Central memory CD8-positive, alpha-beta T cell (primary cell): ENCODE data around the gene ADTRP.

Source experiments
- ATAC-seq: fragments of 150-1000 bp; cut with Tn5 transposase; replicated peaks from 2 replicates; pipeline ENCODE4 v1.10.0; 2022; ENCODE audit warnings: mild to moderate bottlenecking, moderate FRiP score, moderate number of reproducible peaks; ENCODE audit not compliant: poor library complexity, severe bottlenecking; ENCODE audit errors: extremely low read depth
- DNase-seq, 2 donors: peaks; one replicate each; pipeline ENCODE4 v3.0.0; 2021; ENCODE audit warnings: low spot score in 2 of 2
- H3K27ac Mint-ChIP-seq: one replicate; pipeline ENCODE4 v1.8.0; 2022; ENCODE audit warnings: low read depth, mild to moderate bottlenecking, moderate library complexity, mixed read lengths
- H3K27me3 Mint-ChIP-seq: one replicate; pipeline ENCODE4 v1.8.0; 2022; ENCODE audit warnings: mixed read lengths
- H3K36me3 Mint-ChIP-seq: one replicate; pipeline ENCODE4 v1.8.0; 2022; ENCODE audit warnings: mild to moderate bottlenecking, moderate library complexity, mixed read lengths; ENCODE audit not compliant: insufficient read depth
- H3K4me1 Mint-ChIP-seq: one replicate; pipeline ENCODE4 v1.8.0; 2022; ENCODE audit warnings: mixed read lengths
- H3K4me3 Mint-ChIP-seq: one replicate; pipeline ENCODE4 v1.8.0; 2022; ENCODE audit warnings: mild to moderate bottlenecking, moderate library complexity, mixed read lengths
- H3K9me3 Mint-ChIP-seq: one replicate; pipeline ENCODE4 v1.8.0; 2022; ENCODE audit warnings: mixed read lengths

Gene ADTRP

GRCh38 chr6:11718463-11718862, 60.1 kb downstream of the ADTRP start:
- Mint-ChIP-seq H3K4me1 (no peaks in the 10 kb centered on the region), H3K36me3 (no peaks in the 10 kb centered on the region), H3K27me3 (peaks cover 7% of the 10 kb centered on the region), H3K27ac (no peak overlapping the region), H3K9me3 (no peaks in the 10 kb centered on the region), H3K4me3 (no peak overlapping the region)
- ATAC-seq (no peak), DNase-seq (no peak)

GRCh38 chr6:11718031-11718430, 60.6 kb downstream of the ADTRP start:
- Mint-ChIP-seq H3K4me1 (no peaks in the 10 kb centered on the region), H3K27me3 (peaks cover 3% of the 10 kb centered on the region), H3K36me3 (no peaks in the 10 kb centered on the region), H3K27ac (no peak overlapping the region), H3K9me3 (no peaks in the 10 kb centered on the region), H3K4me3 (no peak overlapping the region)
- ATAC-seq (no peak), DNase-seq (no peak)

GRCh38 chr6:11714798-11715285, 63.8 kb downstream of the ADTRP start:
- Mint-ChIP-seq H3K4me1 (peaks cover 10% of the 10 kb centered on the region), H3K36me3 (no peaks in the 10 kb centered on the region), H3K27me3 (peaks cover 25% of the 10 kb centered on the region), H3K27ac (no peak overlapping the region), H3K4me3 (no peak overlapping the region), H3K9me3 (no peaks in the 10 kb centered on the region)
- DNase-seq (no peak), ATAC-seq (no peak)

GRCh38 chr6:11714116-11714797, 64.3 kb downstream of the ADTRP start:
- no peaks in the 10 kb centered on the region for H3K9me3 Mint-ChIP-seq
- no peaks in the 10 kb centered on the region for H3K36me3 Mint-ChIP-seq
- DNase-seq: no peak
- ATAC-seq: peak; percentile 48
- no peak overlapping the region for H3K4me3 Mint-ChIP-seq
- H3K27ac Mint-ChIP-seq: no peak overlapping the region
- H3K4me1 Mint-ChIP-seq: peaks cover 10% of the 10 kb centered on the region
- H3K27me3 Mint-ChIP-seq: peaks cover 25% of the 10 kb centered on the region

GRCh38 chr6:11712760-11713159, 65.8 kb downstream of the ADTRP start:
- peaks cover 25% of the 10 kb centered on the region for H3K27me3 Mint-ChIP-seq
- no peak overlapping the region for H3K27ac Mint-ChIP-seq
- no peaks in the 10 kb centered on the region for H3K36me3 Mint-ChIP-seq
- H3K4me1 Mint-ChIP-seq: peaks cover 10% of the 10 kb centered on the region
- DNase-seq (no peak), ATAC-seq (no peak)
- no peaks in the 10 kb centered on the region for H3K9me3 Mint-ChIP-seq
- H3K4me3 Mint-ChIP-seq: no peak overlapping the region

- Mint-ChIP-seq H3K4me3 (no peak overlapping the region), H3K36me3 (no peaks in the 10 kb centered on the region), H3K9me3 (no peaks in the 10 kb centered on the region), H3K27ac (no peak overlapping the region), H3K4me1 (peaks cover 10% of the 10 kb centered on the region), H3K27me3 (peaks cover 25% of the 10 kb centered on the region)
- ATAC-seq (no peak), DNase-seq (no peak)
Measured at GRCh38 chr6:11711984-11712711, 66.5 kb downstream of the ADTRP start.

GRCh38 chr6:11711003-11711983, 67.3 kb downstream of the ADTRP start:
- ATAC-seq: no peak
- no peak for DNase-seq
- Mint-ChIP-seq H3K4me1 (peaks cover 10% of the 10 kb centered on the region), H3K4me3 (no peak overlapping the region), H3K27me3 (peaks cover 25% of the 10 kb centered on the region), H3K27ac (no peak overlapping the region), H3K36me3 (no peaks in the 10 kb centered on the region), H3K9me3 (no peaks in the 10 kb centered on the region)

- no peak for ATAC-seq
- no peaks in the 10 kb centered on the region for H3K36me3 Mint-ChIP-seq
- H3K4me3 Mint-ChIP-seq: no peak overlapping the region
- H3K27ac Mint-ChIP-seq: no peak overlapping the region
- H3K9me3 Mint-ChIP-seq: no peaks in the 10 kb centered on the region
- peaks cover 10% of the 10 kb centered on the region for H3K4me1 Mint-ChIP-seq
- no peak for DNase-seq
- peaks cover 25% of the 10 kb centered on the region for H3K27me3 Mint-ChIP-seq
Measured at GRCh38 chr6:11710311-11710761, 68.3 kb downstream of the ADTRP start.

GRCh38 chr6:11706171-11706570, 72.4 kb downstream of the ADTRP start:
- H3K27ac Mint-ChIP-seq: no peak overlapping the region
- no peaks in the 10 kb centered on the region for H3K36me3 Mint-ChIP-seq
- H3K9me3 Mint-ChIP-seq: no peaks in the 10 kb centered on the region
- DNase-seq (no peak), ATAC-seq (no peak)
- H3K27me3 Mint-ChIP-seq: peaks cover 11% of the 10 kb centered on the region
- H3K4me3 Mint-ChIP-seq: no peak overlapping the region
- H3K4me1 Mint-ChIP-seq: peaks cover 2% of the 10 kb centered on the region

- ATAC-seq (no peak), DNase-seq (no peak)
- Mint-ChIP-seq H3K27me3 (peaks cover 4% of the 10 kb centered on the region), H3K9me3 (no peaks in the 10 kb centered on the region), H3K4me1 (no peaks in the 10 kb centered on the region), H3K4me3 (no peak overlapping the region), H3K36me3 (no peaks in the 10 kb centered on the region), H3K27ac (no peak overlapping the region)
Measured at GRCh38 chr6:11705483-11705882, 73.1 kb downstream of the ADTRP start.

GRCh38 chr6:11705069-11705468, 73.5 kb downstream of the ADTRP start:
- Mint-ChIP-seq H3K27me3 (no peaks in the 10 kb centered on the region), H3K4me1 (no peaks in the 10 kb centered on the region), H3K27ac (no peak overlapping the region), H3K9me3 (no peaks in the 10 kb centered on the region), H3K4me3 (no peak overlapping the region), H3K36me3 (no peaks in the 10 kb centered on the region)
- no peak for DNase-seq
- no peak for ATAC-seq

- no peak for DNase-seq
- Mint-ChIP-seq H3K27me3 (no peaks in the 10 kb centered on the region), H3K4me3 (no peak overlapping the region)
Measured at GRCh38 chr6:11703725-11704124, 74.9 kb downstream of the ADTRP start.

More at GRCh38 chr6:11703725-11704124, 74.9 kb downstream of the ADTRP start:
- Mint-ChIP-seq H3K4me1 (no peaks in the 10 kb centered on the region), H3K36me3 (no peaks in the 10 kb centered on the region), H3K9me3 (no peaks in the 10 kb centered on the region), H3K27ac (no peak overlapping the region)
- no peak for ATAC-seq
